Activated T-cell treated with anti-CD3 and anti-CD28 coated beads, Interleukin-2, amount 50 U/mL, for 1 hour (primary cell): ENCODE results near the gene HOOK2.
"Not testable (repeated sequence)": the region's sequence is repeated elsewhere in the genome, so short reads cannot be mapped to it uniquely, and the experiment has no call there.

Experiments used
- DNase-seq: peaks from one replicate; pipeline ENCODE4 v3.0.0-alpha.2; 2020

HOOK2 gene

GRCh38 chr19:12751635-12752034 is 23.7 kb downstream of the HOOK2 start, which contains the start of gene BEST2:
TSS of gene BEST2 (plus strand) at chr19:12751791. CDS start at chr19:12752593, 802 bp downstream.
- DNase-seq: no peak

DNA sequence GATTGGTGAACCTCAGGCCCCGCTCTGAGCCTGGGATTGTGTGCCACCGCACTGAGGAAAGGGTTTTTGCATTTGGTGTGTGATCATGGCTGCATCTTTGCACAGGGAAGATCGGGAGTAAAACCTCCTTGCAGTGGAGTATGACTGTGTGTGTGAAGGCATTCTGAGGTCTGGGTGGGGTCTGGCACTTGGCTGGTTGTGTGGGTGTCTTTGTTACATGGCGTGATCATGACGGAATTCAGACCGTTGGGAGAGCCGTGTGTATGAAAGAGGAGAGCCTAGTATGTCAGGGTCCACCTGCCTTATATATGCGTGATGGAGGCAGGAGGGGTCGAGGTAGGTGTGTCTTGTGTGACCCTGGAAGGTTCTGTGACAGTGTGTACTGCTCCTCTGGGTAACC is 24.5 kb downstream of the HOOK2 start:
- DNase-seq: no peak

DNA sequence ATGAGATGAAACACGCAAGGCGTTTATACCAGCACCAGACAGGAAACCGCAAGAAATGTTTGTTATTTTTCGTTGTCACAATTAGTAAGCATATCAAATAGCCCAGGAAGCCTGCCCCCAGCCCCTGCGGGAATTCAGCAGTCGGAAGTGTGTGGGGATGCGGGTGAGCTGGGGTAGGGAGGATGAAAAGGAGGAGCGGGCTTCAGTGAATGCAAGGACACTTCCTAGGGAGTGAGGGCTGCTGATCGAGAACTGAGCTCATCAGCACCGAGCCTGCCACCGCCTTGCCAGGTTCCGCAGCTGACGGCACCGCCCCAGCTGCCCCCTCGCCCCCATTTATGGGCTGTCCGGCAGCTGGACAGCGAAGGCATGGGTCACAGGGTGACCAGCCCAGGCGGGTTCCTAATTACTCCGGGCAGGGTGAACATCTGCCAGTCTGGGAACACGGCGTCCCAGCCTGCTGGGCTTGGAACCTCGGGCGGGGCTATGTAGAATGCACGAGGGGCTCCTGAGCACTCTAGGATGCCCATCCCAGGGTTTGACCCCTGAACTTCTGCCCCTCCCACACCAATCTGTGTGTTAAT is 25.3 kb downstream of the HOOK2 start:
- DNase-seq: no peak

- DNase-seq: no peak
Measured at GRCh38 chr19:12748489-12748888, 26.9 kb downstream of the HOOK2 start.

GRCh38 chr19:12745166-12745897 is 30.0 kb downstream of the HOOK2 start:
- DNase-seq: no peak

DNA sequence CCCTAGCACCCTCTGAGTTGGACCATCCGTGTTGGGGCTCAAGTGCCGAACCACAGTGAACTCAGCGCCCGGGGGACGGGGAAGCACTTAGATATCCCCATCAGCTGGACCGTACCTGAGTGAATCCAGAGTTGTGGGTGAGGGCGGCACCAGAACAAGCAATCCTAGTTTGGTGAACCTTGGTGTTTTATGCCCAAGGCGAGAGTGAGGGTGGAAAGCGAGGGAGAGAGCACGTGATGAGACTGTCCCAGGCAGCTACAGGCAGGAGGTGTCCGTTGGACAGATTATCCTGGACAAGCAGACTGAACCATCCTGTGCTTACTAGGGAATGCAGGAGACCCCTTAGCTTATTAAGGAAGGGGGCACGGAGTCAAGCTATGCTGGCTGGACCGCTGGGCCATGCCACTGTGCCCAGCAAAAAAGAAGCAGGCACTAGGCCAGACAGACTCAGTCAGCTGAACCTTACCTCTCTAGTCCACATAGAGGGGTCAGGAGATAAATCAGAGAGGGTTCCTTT is 37.5 kb downstream of the HOOK2 start:
- DNase-seq: no peak

DNA sequence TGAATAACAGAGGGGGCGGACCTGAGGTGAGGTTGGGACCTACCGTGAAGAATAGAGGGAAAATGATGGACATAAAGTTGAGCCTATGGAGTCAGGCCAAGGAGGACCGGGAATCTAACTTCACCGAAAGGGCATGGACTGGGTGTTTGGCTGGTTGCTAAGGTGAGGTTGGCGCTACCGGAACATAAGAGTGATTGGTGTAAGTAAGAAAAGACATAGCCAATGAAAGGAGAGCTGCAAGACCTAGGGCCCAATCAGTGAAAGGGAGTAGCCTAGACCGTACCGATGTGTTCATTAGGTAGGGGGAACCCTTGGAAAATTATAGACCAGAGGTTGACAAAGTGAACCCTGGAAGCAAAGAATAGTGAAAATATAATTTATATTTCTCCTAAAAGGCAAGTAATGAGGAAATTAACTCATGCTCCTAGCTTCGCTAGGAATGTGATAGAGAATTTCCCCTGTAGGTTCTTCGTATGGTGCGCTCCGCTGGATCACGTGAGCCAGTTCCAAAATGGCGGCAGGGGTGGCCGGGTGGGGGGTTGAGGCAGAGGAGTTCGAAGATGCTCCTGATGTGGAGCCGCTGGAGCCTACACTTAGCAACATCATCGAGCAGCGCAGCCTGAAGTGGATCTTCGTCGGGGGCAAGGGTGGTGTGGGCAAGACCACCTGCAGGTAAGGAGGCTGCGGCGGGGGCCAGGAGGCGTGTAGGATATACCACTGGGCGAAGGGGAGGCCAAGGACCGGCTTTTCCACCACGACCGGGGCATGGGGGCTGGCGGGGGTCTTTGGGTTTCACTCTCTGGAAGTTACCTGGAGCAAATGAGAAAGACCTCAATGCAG is 38.1 kb downstream of the HOOK2 start, which contains the start of gene GET3:
GET3 (plus strand) TSS at position 503 of the 840 bp plus-strand sequence; CDS start at position 512, 9 bp downstream.
- DNase-seq: peak; percentile 75

GRCh38 chr19:12733369-12734214 is 41.8 kb downstream of the HOOK2 start:
- peak; percentile 50 for DNase-seq

GRCh38 chr19:12731337-12731736 is 44.0 kb downstream of the HOOK2 start:
- no peak for DNase-seq

GRCh38 chr19:12730064-12730463 is 45.3 kb downstream of the HOOK2 start:
- no peak for DNase-seq

DNA sequence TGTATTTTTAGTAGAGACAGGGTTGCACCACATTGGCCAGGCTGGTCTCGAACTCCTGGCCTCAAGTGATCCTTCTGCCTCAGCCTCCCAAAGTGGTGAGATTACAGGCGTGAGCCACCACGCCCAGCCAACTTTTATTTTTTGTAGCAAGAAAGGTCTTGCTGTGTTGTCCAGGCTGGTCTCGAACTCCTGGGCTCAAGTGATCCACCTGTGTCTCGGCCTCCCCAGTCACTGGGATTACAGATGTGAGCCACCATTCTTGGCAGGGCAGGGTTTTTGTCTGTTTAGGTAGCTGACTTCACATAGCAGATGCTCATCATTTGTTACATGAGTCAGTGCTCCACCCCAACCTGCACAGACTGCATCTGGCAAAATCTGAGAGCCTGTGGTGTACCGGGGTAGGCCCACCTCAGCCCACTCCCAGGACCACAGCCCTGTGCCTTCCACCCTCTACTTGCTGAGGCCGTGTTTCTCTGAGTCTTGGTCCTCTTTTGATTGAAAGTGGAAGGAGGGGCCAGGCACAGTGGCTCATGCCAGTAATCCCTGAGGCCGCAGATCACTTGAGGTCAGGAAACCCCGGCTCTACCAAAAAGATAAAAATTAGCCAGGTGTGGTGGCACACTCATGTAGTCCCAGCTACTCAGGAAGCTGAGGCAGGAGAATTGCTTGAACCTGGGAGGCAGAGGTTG is 47.5 kb downstream of the HOOK2 start:
- no peak for DNase-seq

DNA sequence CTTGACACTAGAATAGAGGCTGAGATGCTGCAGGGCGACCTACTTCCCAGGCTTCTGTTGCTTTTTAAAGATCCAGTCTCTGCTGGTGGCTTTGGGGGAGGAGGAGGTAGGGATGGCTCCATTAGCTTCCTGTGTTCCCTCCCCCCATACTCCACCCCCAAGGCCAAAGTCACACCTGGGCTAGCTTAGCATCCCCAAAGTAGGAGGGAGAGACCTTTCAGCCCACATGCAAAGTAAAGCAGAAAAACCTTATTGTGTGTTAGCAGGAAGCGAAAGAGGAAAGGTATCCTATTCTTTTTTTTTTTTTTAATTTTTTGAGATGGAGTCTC is 48.4 kb downstream of the HOOK2 start:
- no peak for DNase-seq

- not testable (repeated sequence) for DNase-seq
Measured at GRCh38 chr19:12725612-12726011, 49.7 kb downstream of the HOOK2 start.

GRCh38 chr19:12723641-12724426 is 51.5 kb downstream of the HOOK2 start, which contains the start of gene TNPO2:
TSS of gene TNPO2 (minus strand) at chr19:12723932. CDS start at chr19:12720977, 2,955 bp downstream.
- peak; percentile 67 for DNase-seq

- no peak for DNase-seq
Measured at GRCh38 chr19:12723381-12723640, 52.0 kb downstream of the HOOK2 start.

GRCh38 chr19:12722566-12723380 is 52.6 kb downstream of the HOOK2 start:
- peak; percentile 85 for DNase-seq

DNA sequence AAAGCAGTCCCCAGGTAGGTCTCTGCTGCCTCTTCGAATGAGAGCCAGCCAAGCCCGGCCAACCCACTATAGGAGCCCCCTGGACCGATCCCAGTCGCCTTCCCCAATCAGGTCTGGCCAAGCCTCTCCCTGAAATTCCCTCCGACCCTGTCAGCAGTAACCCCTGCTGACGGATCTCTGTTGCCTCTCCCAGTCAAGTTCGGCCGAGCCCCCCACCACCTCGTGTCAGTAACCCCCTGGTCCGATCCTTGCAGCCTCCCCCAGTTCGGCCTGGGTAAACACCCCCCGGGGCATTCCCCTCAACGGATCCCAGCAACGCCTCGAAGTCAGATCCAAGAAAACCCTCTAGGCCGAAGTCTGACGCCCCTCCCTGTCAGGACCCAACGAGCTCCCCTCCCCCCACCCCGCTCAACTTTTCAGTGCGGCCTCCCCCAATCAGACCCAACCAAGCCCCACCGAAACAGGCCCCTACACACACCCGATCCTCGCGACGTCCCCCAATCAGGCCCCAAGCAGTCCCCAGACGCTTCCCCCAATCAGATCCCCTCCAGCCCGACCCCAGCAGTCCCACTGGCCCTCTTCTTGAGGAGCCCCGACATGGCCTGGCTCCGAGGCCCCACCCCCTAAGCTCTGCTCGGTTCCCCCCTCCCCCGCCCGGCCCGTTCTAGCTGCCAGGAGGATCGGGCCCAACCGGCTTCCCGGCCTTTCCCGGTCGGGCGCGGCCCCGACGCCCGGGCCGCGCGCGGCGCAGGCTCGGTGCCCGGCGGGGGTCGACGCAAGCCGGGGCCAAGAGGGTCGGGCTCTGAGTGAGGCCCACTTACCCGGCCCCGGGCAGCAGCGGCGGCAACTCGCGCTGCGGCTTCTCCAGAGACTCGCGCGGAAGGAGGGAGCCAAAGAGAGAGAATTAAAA is 53.4 kb downstream of the HOOK2 start:
- peak; percentile 64 for DNase-seq

- peak; percentile 34 for DNase-seq
Measured at GRCh38 chr19:12720851-12721655, 54.3 kb downstream of the HOOK2 start.
